Mesodermal cell (in vitro differentiated cells): Measurements from ENCODE around the gene MPST.

Experiments
- H3K27ac ChIP-seq: 2 replicates; pipeline ENCODE4 v1.7.0; 2013; ENCODE audit warnings: mild to moderate bottlenecking, low read depth, low read length, moderate library complexity; ENCODE audit not compliant: severe bottlenecking
- H3K36me3 ChIP-seq: 2 replicates; pipeline ENCODE4 v1.7.1; 2013; ENCODE audit warnings: mild to moderate bottlenecking, low read length, moderate library complexity; ENCODE audit not compliant: control insufficient read depth, insufficient read depth
- H3K4me1 ChIP-seq: one replicate; pipeline ENCODE4 v1.7.1; 2013; ENCODE audit warnings: mild to moderate bottlenecking, low read length; ENCODE audit not compliant: insufficient read depth, control insufficient read depth, poor library complexity, severe bottlenecking
- H3K4me3 ChIP-seq: 2 replicates; pipeline ENCODE4 v1.7.0; 2013; ENCODE audit warnings: low read length, control low read depth, mild to moderate bottlenecking; ENCODE audit not compliant: insufficient read depth, poor library complexity, severe bottlenecking; ENCODE audit errors: extremely low read depth
- H3K9me3 ChIP-seq: 2 replicates; pipeline ENCODE4 v1.7.1; 2013; ENCODE audit warnings: mild to moderate bottlenecking, low read length, moderate library complexity; ENCODE audit not compliant: control insufficient read depth
- WGBS, 2 experiments: methylation state at CpG; one replicate each; pipeline ENCODE4 v1.1.5; 2013; ENCODE audit warnings: missing lambda C conversion rate in 2 of 2; ENCODE audit not compliant: insufficient coverage in 2 of 2; 5-methylcytosine and 5-hydroxymethylcytosine counted together

MPST gene

GRCh38 chr22:37024339-37025157 is 5.0 kb downstream of the MPST start:
- Histone ChIP-seq H3K4me3 (no peak overlapping the region), H3K9me3 (no peaks in the 10 kb centered on the region), H3K4me1 (peaks cover 9% of the 10 kb centered on the region), H3K36me3 (peaks cover 59% of the 10 kb centered on the region), H3K27ac (no peak overlapping the region)
- WGBS, 2 experiments: 96 to 97% methylated on average over 61 to 69 of the region's 71 CpGs

GRCh38 chr22:37025500-37026070 is 6.0 kb downstream of the MPST start:
- peaks cover 68% of the 10 kb centered on the region for H3K36me3 ChIP-seq
- 86 to 88% methylated on average over 10 of the region's 10 CpGs for WGBS, 2 experiments
- H3K27ac ChIP-seq: no peak overlapping the region
- H3K4me3 ChIP-seq: no peak overlapping the region
- H3K9me3 ChIP-seq: no peaks in the 10 kb centered on the region
- H3K4me1 ChIP-seq: peaks cover 11% of the 10 kb centered on the region

- Histone ChIP-seq H3K27ac (no peak overlapping the region), H3K4me1 (peaks cover 11% of the 10 kb centered on the region), H3K4me3 (no peak overlapping the region), H3K9me3 (no peaks in the 10 kb centered on the region), H3K36me3 (peaks cover 68% of the 10 kb centered on the region)
- 97 to 100% methylated on average over 3 to 4 of the region's 5 CpGs for WGBS, 2 experiments
Observed at GRCh38 chr22:37026325-37026724, 6.8 kb downstream of the MPST start.

- Histone ChIP-seq H3K36me3 (peaks cover 68% of the 10 kb centered on the region), H3K4me1 (peaks cover 6% of the 10 kb centered on the region), H3K27ac (no peak overlapping the region), H3K4me3 (no peak overlapping the region), H3K9me3 (no peaks in the 10 kb centered on the region)
- WGBS, 2 experiments: 83 to 96% methylated on average over 5 to 6 of the region's 7 CpGs
Observed at GRCh38 chr22:37027556-37027955, 8.0 kb downstream of the MPST start.

- Histone ChIP-seq H3K9me3 (no peaks in the 10 kb centered on the region), H3K27ac (no peak overlapping the region), H3K4me3 (no peak overlapping the region), H3K36me3 (peaks cover 62% of the 10 kb centered on the region), H3K4me1 (peaks cover 3% of the 10 kb centered on the region)
- WGBS, 2 experiments: 94% methylated on average over 19 to 20 of the region's 22 CpGs
Observed at GRCh38 chr22:37028692-37029674, 9.4 kb downstream of the MPST start.

GRCh38 chr22:37030560-37031281 is 11.2 kb downstream of the MPST start:
- Histone ChIP-seq H3K27ac (no peak overlapping the region), H3K4me1 (peaks cover 3% of the 10 kb centered on the region), H3K36me3 (peaks cover 45% of the 10 kb centered on the region), H3K4me3 (no peak overlapping the region), H3K9me3 (no peaks in the 10 kb centered on the region)
- WGBS, 2 experiments: 81 to 83% methylated on average over 13 to 14 of the region's 14 CpGs

- H3K9me3 ChIP-seq: no peaks in the 10 kb centered on the region
- no peak overlapping the region for H3K27ac ChIP-seq
- no peak overlapping the region for H3K4me3 ChIP-seq
- 75 to 100% methylated on average over 1 of the region's 2 CpGs for WGBS, 2 experiments
- H3K4me1 ChIP-seq: peaks cover 3% of the 10 kb centered on the region
- peaks cover 31% of the 10 kb centered on the region for H3K36me3 ChIP-seq
Observed at GRCh38 chr22:37032134-37032534, 12.6 kb downstream of the MPST start.

GRCh38 chr22:37032535-37033460 is 13.3 kb downstream of the MPST start:
- peak overlapping the region; percentile 23 for H3K27ac ChIP-seq
- 85% methylated on average over 15 to 18 of the region's 18 CpGs for WGBS, 2 experiments
- peaks cover 24% of the 10 kb centered on the region for H3K36me3 ChIP-seq
- no peak overlapping the region for H3K4me3 ChIP-seq
- peaks cover 3% of the 10 kb centered on the region for H3K4me1 ChIP-seq
- no peaks in the 10 kb centered on the region for H3K9me3 ChIP-seq

GRCh38 chr22:37033605-37034430 is 14.3 kb downstream of the MPST start:
- peaks cover 3% of the 10 kb centered on the region for H3K4me1 ChIP-seq
- 90 to 91% methylated on average over 19 to 20 of the region's 23 CpGs for WGBS, 2 experiments
- H3K9me3 ChIP-seq: no peaks in the 10 kb centered on the region
- H3K27ac ChIP-seq: no peak overlapping the region
- H3K36me3 ChIP-seq: peaks cover 16% of the 10 kb centered on the region
- no peak overlapping the region for H3K4me3 ChIP-seq
